GM21825 (cell line): ENCODE results near the gene DRAP1.
"Not testable (repeated sequence)": the region's sequence is repeated elsewhere in the genome, so short reads cannot be mapped to it uniquely, and the experiment has no call there.

ENCODE experiments used
- ATAC-seq: cut with Tn5 transposase; IDR thresholded peaks from one replicate; pipeline ENCODE4 v1.9.1; 2021; ENCODE audit warnings: mild to moderate bottlenecking, moderate library complexity; ENCODE audit not compliant: unreplicated experiment

Gene DRAP1

GRCh38 chr11:65928667-65929066, 9.4 kb downstream of the DRAP1 start:
- ATAC-seq: no peak

- no peak for ATAC-seq
Observed at GRCh38 chr11:65931773-65932557, 12.7 kb downstream of the DRAP1 start.

DNA sequence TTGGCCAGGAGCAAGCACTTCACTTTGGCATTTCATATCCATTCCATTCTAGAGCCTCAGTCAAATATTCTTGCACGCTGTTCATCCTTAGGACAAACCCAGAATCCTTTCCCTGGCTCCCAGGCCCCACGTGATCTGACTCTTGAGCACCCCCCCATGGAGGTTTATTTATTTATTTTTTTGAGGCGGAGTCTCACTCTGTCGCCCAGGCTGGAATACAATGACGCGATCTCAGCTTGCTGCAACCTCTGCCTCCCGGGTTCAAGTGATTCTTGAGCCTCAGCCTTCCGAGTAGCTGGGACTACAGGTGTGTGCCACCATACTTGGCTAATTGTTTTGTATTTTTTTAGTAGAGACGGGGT, 13.3 kb downstream of the DRAP1 start:
- ATAC-seq: no peak

DNA sequence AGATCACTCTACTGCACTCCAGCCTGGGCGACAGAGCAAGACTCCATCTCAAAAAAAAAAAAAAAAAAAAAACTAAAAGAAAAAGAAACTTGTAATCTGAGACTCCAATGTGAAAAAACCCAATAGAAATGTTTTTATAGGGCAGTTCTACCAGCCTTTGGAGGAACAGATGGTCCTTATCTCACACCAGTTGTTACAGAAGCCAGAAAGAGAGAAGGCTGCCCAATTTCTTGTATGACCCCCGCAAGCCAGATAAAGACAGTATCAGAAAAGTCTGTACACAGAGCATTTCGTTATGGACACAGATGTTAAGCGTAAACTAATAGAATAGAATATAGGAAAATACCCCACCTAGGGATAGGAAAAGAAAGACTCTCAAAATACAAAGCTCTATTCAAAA, 14.8 kb downstream of the DRAP1 start:
- ATAC-seq: no peak

DNA sequence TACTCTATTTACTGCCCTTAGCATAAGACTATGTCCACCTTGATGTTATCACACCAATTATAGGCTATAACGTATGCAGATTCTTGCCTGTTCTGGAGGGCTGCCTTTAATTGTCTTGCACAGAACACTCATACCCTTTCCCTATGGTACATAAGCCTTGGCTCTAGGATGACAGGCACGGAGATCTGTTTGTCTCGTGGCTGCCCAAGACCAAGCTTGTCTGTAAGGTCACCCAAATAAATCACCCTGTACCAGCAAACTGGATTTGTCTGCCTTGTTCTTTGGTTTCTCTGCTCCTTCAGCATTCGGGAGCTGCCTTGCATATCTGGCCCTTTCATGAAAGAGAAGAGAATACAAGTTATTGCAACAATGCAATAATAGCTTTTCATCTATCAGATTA, 18.5 kb downstream of the DRAP1 start:
- no peak for ATAC-seq

DNA sequence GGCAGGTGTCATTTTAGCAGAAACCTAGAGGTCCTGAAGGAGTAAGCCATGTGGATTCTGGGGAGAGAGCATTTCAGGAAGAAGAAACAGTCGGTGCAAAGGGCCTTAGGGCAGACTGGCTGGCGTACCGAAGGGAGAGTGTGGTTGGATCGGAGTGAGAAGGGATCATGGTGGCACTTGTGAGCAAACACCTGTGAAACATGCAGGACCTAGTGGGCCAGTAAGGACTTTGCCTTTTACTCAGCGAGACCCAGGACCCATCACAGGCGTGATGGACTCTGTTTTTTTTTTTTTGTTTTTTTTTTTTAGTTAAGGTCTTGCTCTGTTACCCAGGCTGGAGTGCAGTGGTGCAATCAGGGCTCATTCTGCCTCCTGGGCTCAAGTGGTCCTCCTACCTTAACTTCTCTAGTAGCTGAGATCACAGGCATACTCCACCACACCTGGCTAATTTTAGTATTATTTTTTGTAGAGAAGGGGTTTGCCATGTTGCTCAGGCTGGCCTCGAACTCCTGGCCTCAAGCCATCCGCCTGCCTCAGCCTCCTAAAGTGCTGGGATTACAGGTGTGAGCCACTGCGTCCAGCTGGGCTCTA, 22.6 kb downstream of the DRAP1 start:
- no peak for ATAC-seq

DNA sequence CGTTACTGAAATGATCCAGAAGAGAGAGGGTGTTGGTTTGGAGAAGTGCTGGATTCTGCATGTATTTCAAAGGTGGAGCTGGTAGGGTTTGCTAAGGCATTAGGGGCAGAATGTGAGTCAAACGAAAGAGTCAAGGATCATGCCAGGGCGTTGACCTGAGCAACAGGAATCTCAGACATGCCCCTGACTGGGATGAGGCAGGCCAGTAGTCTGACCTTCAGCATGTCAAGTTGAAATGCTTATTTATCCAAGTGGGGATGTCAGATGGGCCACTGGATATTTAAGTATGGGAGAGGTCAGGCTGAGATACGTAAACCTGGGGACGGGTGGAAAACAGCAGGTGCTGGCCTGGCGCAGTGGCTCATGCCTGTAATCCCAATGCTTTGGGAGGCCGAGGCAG, 23.3 kb downstream of the DRAP1 start:
- no peak for ATAC-seq

GRCh38 chr11:65944191-65944590, 25.0 kb downstream of the DRAP1 start:
- ATAC-seq: no peak

DNA sequence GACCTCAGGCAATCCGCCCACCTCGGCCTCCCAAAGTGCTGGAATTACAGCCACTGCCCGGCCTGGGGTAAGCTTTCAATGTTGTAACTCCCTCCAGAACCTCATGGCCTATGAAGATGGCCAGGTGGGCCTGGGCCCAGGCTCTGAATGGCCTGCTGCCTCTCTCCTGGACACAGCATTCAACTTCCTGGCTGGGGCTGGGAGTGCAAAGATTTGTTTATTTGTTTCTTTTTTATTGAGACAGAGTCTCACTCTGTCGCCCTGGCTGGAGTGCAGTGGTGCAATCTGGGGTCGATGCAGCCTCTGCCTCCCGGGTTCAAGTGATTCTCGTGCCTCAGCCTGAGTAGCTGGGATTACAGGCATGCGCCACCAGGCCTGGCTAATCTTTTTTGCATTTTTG, 25.5 kb downstream of the DRAP1 start:
- ATAC-seq: no peak

DNA sequence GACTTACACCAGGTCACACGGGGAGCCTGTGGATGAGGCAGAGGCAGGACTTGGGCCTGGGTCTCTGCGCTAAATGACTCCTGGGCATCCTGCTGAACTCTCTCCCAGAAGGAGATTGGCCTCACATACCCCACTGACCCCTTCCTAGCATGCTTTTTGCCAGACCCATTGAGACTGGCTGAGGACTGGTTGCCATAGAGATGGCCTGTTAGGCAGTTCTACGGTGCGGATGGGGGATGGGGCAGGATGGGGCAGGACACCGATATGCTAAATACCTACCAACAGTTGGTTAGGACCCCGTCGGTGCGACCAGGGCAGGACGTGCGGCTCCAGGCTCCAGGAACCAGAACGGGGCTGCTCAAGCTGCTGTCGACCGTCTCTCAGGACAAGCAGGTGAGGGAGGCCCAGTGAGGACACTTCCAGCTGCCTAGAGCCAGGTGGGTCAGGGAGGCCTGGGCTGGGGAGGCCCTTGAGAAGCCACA, 26.2 kb downstream of the DRAP1 start, which contains the start of gene TSGA10IP:
TSGA10IP (plus strand) TSS at position 51 of the 482 bp plus-strand sequence; CDS start at position 247, 196 bp downstream.
- no peak for ATAC-seq

DNA sequence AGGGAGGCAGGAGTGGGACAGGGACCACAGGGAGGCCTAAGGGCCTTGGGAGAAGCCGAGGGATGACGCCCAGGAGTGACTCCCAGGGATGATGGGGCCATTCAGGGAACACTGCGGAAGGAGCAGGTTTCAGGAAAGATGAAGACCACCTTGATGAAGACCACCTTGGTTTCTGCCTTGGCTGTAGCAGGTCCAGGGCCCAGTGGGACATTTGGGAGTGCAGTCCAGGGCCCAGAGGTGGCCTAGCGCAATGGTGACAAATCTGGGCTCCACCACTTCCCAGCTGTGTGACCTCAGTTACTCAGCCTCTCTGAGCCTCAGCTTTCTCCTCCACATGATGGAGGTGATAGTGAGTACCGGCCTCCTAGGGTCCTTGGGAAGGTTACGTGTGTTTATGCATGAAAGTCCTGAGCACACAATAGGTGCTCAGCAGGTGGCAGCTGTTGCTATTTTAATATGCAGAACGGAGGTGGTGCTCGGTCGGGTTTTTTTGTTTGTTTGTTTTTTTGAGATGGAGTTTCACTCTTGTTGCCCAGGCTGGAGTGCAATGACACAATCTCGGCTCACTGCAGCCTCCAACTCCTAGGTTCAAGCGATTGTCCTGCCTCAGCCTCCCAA, 26.8 kb downstream of the DRAP1 start:
- no peak for ATAC-seq

DNA sequence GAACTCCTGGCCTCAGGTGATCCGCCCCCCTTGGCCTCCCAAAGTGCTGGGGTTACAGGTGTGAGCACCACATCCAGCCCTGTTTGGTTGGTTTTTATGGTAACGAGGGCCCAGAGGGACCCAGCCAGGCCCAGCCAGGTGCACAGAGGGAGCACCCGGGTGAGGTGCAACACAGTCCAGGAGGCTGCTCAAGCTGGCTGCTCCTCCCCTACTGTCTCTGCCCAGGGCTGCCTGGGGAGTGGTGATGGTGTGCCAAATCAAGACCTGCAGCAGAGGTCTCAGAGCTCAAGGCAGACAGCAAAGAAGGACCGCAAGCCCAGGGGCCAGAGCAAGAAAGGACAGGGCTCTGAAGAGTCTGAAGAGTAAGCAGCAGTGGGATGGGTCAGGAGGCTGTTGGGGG, 27.4 kb downstream of the DRAP1 start:
- no peak for ATAC-seq

DNA sequence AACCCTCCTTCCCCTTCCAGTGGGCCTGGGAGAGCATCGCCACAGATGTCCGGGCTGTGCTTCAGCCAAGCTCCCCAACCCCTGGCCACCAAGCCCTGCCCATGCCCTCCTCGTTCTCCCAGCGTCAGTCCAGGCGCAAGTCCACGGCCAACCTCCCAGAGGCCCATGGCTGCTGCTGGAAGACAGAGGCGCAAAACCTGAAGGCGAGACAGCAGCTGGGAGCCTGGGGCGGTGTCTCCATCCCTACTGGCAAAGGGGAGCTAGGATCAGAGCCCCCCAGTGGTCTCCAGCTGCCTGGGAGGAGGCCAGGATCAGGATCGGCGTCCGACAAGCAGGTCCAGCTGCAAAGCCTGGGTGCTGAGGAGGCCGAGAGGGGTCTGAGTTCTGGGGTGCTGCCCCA, 27.9 kb downstream of the DRAP1 start:
- no peak for ATAC-seq

- ATAC-seq: no peak
Observed at GRCh38 chr11:65947603-65948125, 28.4 kb downstream of the DRAP1 start.

DNA sequence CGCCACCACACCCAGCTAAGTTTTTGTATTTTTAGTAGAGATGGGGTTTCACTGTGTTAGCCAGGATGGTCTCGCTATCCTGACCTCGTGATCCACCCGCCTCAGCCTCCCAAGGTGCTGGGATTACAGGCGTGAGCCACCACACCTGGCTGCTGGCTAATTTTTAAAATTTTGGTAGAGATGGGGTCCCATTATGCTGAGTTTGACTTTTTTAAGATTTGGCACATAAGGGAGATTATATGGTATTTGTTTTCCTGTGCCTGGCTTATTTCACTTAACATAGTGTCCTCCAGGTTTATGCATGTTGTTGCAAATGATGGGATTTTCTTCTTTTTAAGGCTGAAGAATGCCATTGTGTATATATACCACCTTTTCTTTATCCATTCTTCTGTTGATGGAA, 31.5 kb downstream of the DRAP1 start:
- not testable (repeated sequence) for ATAC-seq

DNA sequence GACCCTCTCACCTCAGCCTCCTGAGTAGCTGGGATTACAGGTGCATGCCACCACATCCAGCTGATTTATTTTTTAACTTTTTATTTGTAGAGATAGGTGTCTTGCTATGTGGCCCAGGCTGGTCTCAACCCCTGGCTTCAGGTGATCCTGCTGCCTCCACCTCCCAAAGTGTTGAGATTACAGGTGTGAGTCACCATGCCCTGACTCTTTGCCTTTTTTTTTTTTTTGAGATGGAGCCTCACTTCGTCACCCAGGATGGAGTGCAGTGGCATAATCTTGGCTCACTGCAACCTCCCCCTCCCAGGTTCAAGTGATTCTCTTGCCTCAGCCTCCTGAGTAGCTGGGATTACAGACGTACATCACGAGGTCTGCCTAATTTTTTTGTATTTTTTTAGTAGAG, 32.4 kb downstream of the DRAP1 start:
- ATAC-seq: not testable (repeated sequence)

DNA sequence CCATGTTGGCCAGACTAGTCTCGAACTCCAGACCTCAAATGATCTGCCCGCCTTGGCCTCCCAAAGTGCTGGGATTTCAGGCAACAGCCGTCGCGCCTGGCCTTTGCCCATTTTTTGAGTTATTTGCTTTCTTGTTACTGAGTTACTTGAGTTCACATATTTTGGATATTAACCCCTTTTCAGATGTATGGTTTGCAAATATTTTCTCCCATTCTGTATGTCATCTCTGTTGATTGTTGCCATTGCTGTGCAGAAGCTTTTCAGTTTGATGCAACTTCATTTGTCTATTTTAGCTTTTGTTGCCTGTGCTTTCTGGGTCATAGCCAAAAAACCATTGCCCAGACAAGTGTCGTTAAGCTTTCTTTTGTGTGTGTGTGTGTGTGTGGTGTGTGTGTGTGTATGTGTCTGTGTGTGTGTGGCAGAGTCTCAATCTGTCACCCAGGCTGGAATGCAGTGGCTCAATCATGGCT, 32.9 kb downstream of the DRAP1 start:
- no peak for ATAC-seq

- ATAC-seq: no peak
Observed at GRCh38 chr11:65953471-65953870, 34.2 kb downstream of the DRAP1 start.

DNA sequence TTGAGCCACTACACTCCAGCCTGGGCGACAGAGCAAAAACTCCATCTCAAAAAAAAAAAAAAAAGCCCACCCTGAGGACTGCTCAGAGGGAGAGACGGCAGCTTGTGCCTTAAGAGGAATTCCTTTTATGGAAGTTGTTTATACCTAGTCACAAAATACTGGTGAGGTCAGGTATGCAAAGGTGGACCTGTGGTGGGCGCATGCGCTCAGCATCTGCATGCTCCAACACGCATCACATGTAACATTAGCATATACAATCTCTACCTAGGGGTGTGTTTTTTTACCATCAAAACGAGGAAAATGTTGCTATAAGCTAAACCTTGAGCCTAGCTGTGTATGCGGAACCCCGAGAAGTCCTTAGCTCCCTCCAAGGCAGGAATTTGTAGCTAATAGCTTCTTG, 35.5 kb downstream of the DRAP1 start:
- ATAC-seq: no peak

DNA sequence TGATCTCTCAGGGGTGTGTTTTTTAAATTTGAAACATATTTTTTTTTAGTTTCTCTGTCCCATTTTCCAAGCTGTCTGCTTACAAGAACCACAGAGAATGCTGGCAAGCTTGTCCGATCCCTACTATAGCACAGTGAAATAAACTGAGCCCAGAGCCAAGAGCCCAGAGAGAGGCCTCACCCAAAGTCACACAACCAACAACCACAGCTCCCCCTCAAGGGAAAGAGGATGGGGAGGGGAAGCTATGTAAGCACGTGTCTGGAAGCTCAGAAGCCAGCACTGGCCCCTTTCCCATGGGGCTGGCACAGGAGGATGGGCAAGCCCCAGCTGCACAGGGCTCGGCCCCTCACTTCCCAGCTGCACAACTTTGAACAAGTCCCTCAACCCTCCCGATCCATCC, 39.1 kb downstream of the DRAP1 start:
- ATAC-seq: no peak

- no peak for ATAC-seq
Observed at GRCh38 chr11:65958774-65959420, 39.7 kb downstream of the DRAP1 start.
